GM12878 (cell line): ENCODE measurements around the gene FRMD3. TPM values are rescaled to one million over a fixed set of nuclear protein-coding genes. Genes with fewer than 3 reads are reported as not detected.

Source experiments
- ATAC-seq: fragments of 200-7000 bp; cut with Tn5 transposase; 3 replicates; pipeline ENCODE4 v1.9.1; 2020; ENCODE audit warnings: mild to moderate bottlenecking, moderate library complexity
- BruUV-seq: library from RNA; stranded (reverse); fragments of 400-500 nt; replicated peaks from 2 replicates; lab custom pipeline; 2021; lab: Mats Ljungman, UMichigan
- CTCF ChIA-PET: fragments of 300-600 bp; sonication (Branson Sonifier 250); formaldehyde crosslinking; extraction: SDS; loops from one replicate; lab custom pipeline; 2021; ENCODE audit warnings: inconsistent platforms; lab: Yijun Ruan, JAX
- POLR2A ChIA-PET: fragments of 350-600 bp; formaldehyde crosslinking; extraction: SDS; loops from one replicate; lab custom pipeline; 2021; ENCODE audit warnings: inconsistent platforms; lab: Charles Lee
- RAD21 ChIA-PET: fragments of 300-600 bp; sonication (Branson Sonifier 250); formaldehyde crosslinking; loops from one replicate; lab custom pipeline; 2023; ENCODE audit warnings: antibody characterized with exemption; ENCODE audit not compliant: unreplicated experiment; lab: Charles Lee
- SMC1A ChIA-PET: fragments of 300-600 bp; sonication (Branson Sonifier 250); formaldehyde crosslinking; loops from one replicate; lab custom pipeline; 2023; ENCODE audit not compliant: unreplicated experiment, uncharacterized antibody; lab: Charles Lee
- DNase-seq: peaks from one replicate; pipeline ENCODE4 v3.0.0-alpha.2; 2011; ENCODE audit warnings: low read depth, low spot score
- FAIRE-seq: peaks from 3 replicates; lab custom pipeline; 2011; peaks lifted over from hg19 to GRCh38; lab: Jason Lieb, UNC
- H2AFZ ChIP-seq: 2 replicates; pipeline ENCODE4 v1.6.0; 2011; ENCODE audit warnings: low read depth, low read length, control low read depth; ENCODE audit not compliant: control insufficient read depth
- H3K27ac ChIP-seq: 2 replicates; pipeline ENCODE4 v1.5.1; 2011; ENCODE audit warnings: control low read depth; ENCODE audit not compliant: control insufficient read depth, insufficient read depth
- H3K27me3 ChIP-seq, 2 experiments: replicated peaks in 1 of 2; 2 replicates each; pipeline versions ENCODE4 v1.6.0 to v1.6.1; 2011; ENCODE audit warnings: low read length in 1 of 2; ENCODE audit not compliant: control insufficient read depth in 2 of 2, insufficient read depth in 2 of 2
- H3K36me3 ChIP-seq, 2 experiments: 2 replicates each; pipeline ENCODE4 v1.5.1; 2011; ENCODE audit warnings: low read length in 1 of 2; ENCODE audit not compliant: control insufficient read depth in 2 of 2, insufficient read depth in 2 of 2
- H3K4me1 ChIP-seq: 2 replicates; pipeline ENCODE4 v1.6.1; 2011; ENCODE audit warnings: mild to moderate bottlenecking, low read length, moderate library complexity, mixed read lengths; ENCODE audit not compliant: control insufficient read depth, insufficient read depth
- H3K4me2 ChIP-seq: 2 replicates; pipeline ENCODE4 v1.6.0; 2011; ENCODE audit warnings: control low read depth; ENCODE audit not compliant: control insufficient read depth, insufficient read depth
- H3K4me3 ChIP-seq: fragments of 200-600 bp; sonication (generic); 2 replicates; pipeline ENCODE4 v1.5.1; 2016
- H3K79me2 ChIP-seq: 2 replicates; pipeline ENCODE4 v1.6.0; 2011; ENCODE audit warnings: low read length; ENCODE audit not compliant: control insufficient read depth, insufficient read depth
- H3K9ac ChIP-seq: 2 replicates; pipeline ENCODE4 v1.8.0; 2011; ENCODE audit warnings: low read length, control low read depth, mixed read lengths; ENCODE audit not compliant: control insufficient read depth, insufficient read depth
- H3K9me3 ChIP-seq: replicated peaks from 3 replicates; pipeline ENCODE4 v1.5.1; 2011; ENCODE audit warnings: mild to moderate bottlenecking, low read length; ENCODE audit not compliant: control insufficient read depth, insufficient read depth
- H4K20me1 ChIP-seq: 2 replicates; pipeline ENCODE4 v1.6.0; 2011; ENCODE audit not compliant: control insufficient read depth, insufficient read depth
- ELK1 ChIP-seq: IDR thresholded peaks from 2 replicates; pipeline ENCODE4 v1.6.1; 2012; ENCODE audit warnings: low read depth, low read length, improper control_type of control experiment
- IKZF1 ChIP-seq: fragments of 450-650 bp; conservative IDR thresholded peaks from 2 replicates; pipeline ENCODE4 v1.6.1; 2017; ENCODE audit warnings: antibody characterized with exemption, mild to moderate bottlenecking
- MAX ChIP-seq: IDR thresholded peaks from 2 replicates; pipeline ENCODE4 v1.6.1; 2012; ENCODE audit warnings: low read depth, low read length, improper control_type of control experiment
- MEF2B ChIP-seq: fragments of 450-650 bp; IDR thresholded peaks from 2 replicates; pipeline ENCODE4 v1.6.1; 2018; ENCODE audit warnings: mild to moderate bottlenecking, moderate library complexity; ENCODE audit not compliant: partially characterized antibody, poor library complexity, severe bottlenecking
- MYC ChIP-seq: IDR thresholded peaks from 2 replicates; pipeline ENCODE4 v1.6.1; 2011; ENCODE audit warnings: mild to moderate bottlenecking, low read length, moderate library complexity, inconsistent platforms; ENCODE audit not compliant: insufficient read depth, insufficient replicate concordance, insufficient read length, severe bottlenecking
- NKRF ChIP-seq: fragments of 450-650 bp; conservative IDR thresholded peaks from 2 replicates; pipeline ENCODE4 v1.6.1; 2017; ENCODE audit warnings: mild to moderate bottlenecking, moderate library complexity
- NR2C2 ChIP-seq: IDR thresholded peaks from 2 replicates; pipeline ENCODE4 v1.6.1; 2011; ENCODE audit warnings: borderline replicate concordance, low read depth; ENCODE audit not compliant: control insufficient read depth, insufficient read length
- POLR2AphosphoS2 ChIP-seq: IDR thresholded peaks from 2 replicates; pipeline ENCODE4 v1.6.1; 2011; ENCODE audit warnings: low read depth, mild to moderate bottlenecking, low read length, improper control_type of control experiment, moderate library complexity
- POLR2AphosphoS5 ChIP-seq: IDR thresholded peaks from 2 replicates; pipeline ENCODE4 v1.6.1; 2011; ENCODE audit warnings: mild to moderate bottlenecking, low read length, inconsistent platforms
- RCOR1 ChIP-seq: conservative IDR thresholded peaks from 2 replicates; pipeline ENCODE4 v1.6.1; 2012; ENCODE audit warnings: low read depth, low read length, improper control_type of control experiment
- SIX5 ChIP-seq: IDR thresholded peaks from 2 replicates; pipeline ENCODE4 v1.6.1; 2011; ENCODE audit warnings: mild to moderate bottlenecking, low read depth, low read length, moderate library complexity; ENCODE audit not compliant: severe bottlenecking
- SKIL ChIP-seq: fragments of 450-650 bp; IDR thresholded peaks from 2 replicates; pipeline ENCODE4 v1.6.1; 2017; ENCODE audit warnings: mild to moderate bottlenecking, low read depth, inconsistent platforms; ENCODE audit not compliant: poor library complexity, severe bottlenecking
- STAT1 ChIP-seq: fragments of 450-650 bp; conservative IDR thresholded peaks from 2 replicates; pipeline ENCODE4 v1.6.1; 2014; ENCODE audit warnings: antibody characterized with exemption, mild to moderate bottlenecking
- ZNF24 ChIP-seq: fragments of 450-650 bp; IDR thresholded peaks from 2 replicates; pipeline ENCODE4 v1.6.1; 2017; ENCODE audit warnings: antibody characterized with exemption, mild to moderate bottlenecking
- WGBS: methylation state at CpG from one replicate; pipeline ENCODE4 v1.1.6; 2016; ENCODE audit warnings: low lambda C conversion rate; ENCODE audit not compliant: insufficient replicate concordance, insufficient coverage; ENCODE audit errors: missing lambda C conversion rate; 5-methylcytosine and 5-hydroxymethylcytosine counted together
- in situ Hi-C: fragments of 300-500 bp; cut with MboI; formaldehyde crosslinking; loops from 9 replicates; pipeline ENCODE4 v1.14.3; 2018; ENCODE audit warnings: mixed read lengths
- intact Hi-C: fragments of 100-400 bp; cut with micrococcal nuclease; formaldehyde crosslinking; loops from one replicate; pipeline ENCODE4 v1.14.2; 2022; ENCODE audit not compliant: unreplicated experiment
- polyA plus RNA-seq, 11 experiments: library from polyadenylated mRNA; depleted of rRNA in 4 of 11; unstranded in 6 of 11; stranded (reverse) in 5 of 11; fragments of >200 nt; fragmentation: Nextera tagmentation in 4 of 11; fragmentation: Illumina TruSeq in 1 of 11; extraction: Ambion mirVana in 4 of 11; extraction: Trizol in 1 of 11; gene quantifications; 1 replicate in 1 of 11; 2 replicates in 10 of 11; pipeline versions ENCODE4 v1.2.1 to v1.2.3, GENCODE V29; 2011 to 2016; ENCODE audit warnings: inconsistent platforms in 2 of 11, missing spikeins in 2 of 11, low read depth in 1 of 11
- total RNA-seq, 4 experiments: library from RNA; depleted of rRNA in 3 of 4; stranded (reverse); fragments of >200 nt in 3 of 4; fragmentation: Illumina TruSeq in 1 of 4; extraction: Trizol in 1 of 4; gene quantifications; 2 replicates each; pipeline versions ENCODE4 v1.2.1 to v1.2.3, GENCODE V29; 2013 to 2021

The FRMD3 gene
- total and polyA plus RNA-seq, 10 of the 15 experiments (the other 5 are each of a cell fraction or from before 2014, with no cell fraction given): 0.04 to 0.68 (median 0.21) TPM; not detected in 1

- Histone ChIP-seq H3K4me3 (no peak overlapping the region), H3K79me2 (no peaks in the 10 kb centered on the region), H3K9me3 (no peaks in the 10 kb centered on the region), H3K9ac (no peak overlapping the region), H3K4me2 (no peak overlapping the region), H3K27ac (no peak overlapping the region), H3K36me3 (no peaks in the 10 kb centered on the region), H3K4me1 (no peaks in the 10 kb centered on the region), H2AFZ (no peak overlapping the region), H3K27me3 (no peaks in the 10 kb centered on the region), H4K20me1 (no peaks in the 10 kb centered on the region)
- TF ChIP-seq MAX (no peak), POLR2AphosphoS2 (no peak), NKRF (no peak), IKZF1 (no peak), NR2C2 (no peak), ELK1 (no peak), RCOR1 (no peak), SKIL (no peak), SIX5 (no peak), MYC (no peak), STAT1 (no peak), POLR2AphosphoS5 (no peak), ZNF24 (no peak), MEF2B (no peak)
- intact Hi-C loops (no loop called here), in situ Hi-C loops (no loop called here)
- BruUV-seq: no TSS peak
- SMC1A ChIA-PET: no interaction called here
- POLR2A ChIA-PET: interaction anchor here (0.6 kb wide), 1 partner anchor 1671 kb away, joined by 5 read pairs; no protein-coding TSS in a partner anchor
- DNase-seq (no peak), FAIRE-seq (no peak), ATAC-seq (no peak)
- CTCF ChIA-PET: interaction anchor here (0.9 kb wide), 1 partner anchor 272 kb away, joined by 3 read pairs; no protein-coding TSS in a partner anchor
- RAD21 ChIA-PET: no interaction called here
- WGBS: 80% methylated on average over 2 of the region's 2 CpGs
Measured at GRCh38 chr9:83271665-83272071, 266.5 kb downstream of the FRMD3 start.
